Activated CD4-positive, CD25-positive, alpha-beta regulatory T cell treated with anti-CD3 and anti-CD28 coated beads, Interleukin-2, amount 50 U/mL, for 16 hours (primary cell): ENCODE measurements around the gene SPACA4.
"Not testable (repeated sequence)": the region's sequence is repeated elsewhere in the genome, so short reads cannot be mapped to it uniquely, and the experiment has no call there.

ENCODE experiments used
- DNase-seq: peaks from one replicate; pipeline ENCODE4 v3.0.0-alpha.2; 2020; ENCODE audit warnings: low read depth, low spot score

The SPACA4 gene, protein sequence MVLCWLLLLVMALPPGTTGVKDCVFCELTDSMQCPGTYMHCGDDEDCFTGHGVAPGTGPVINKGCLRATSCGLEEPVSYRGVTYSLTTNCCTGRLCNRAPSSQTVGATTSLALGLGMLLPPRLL

DNA sequence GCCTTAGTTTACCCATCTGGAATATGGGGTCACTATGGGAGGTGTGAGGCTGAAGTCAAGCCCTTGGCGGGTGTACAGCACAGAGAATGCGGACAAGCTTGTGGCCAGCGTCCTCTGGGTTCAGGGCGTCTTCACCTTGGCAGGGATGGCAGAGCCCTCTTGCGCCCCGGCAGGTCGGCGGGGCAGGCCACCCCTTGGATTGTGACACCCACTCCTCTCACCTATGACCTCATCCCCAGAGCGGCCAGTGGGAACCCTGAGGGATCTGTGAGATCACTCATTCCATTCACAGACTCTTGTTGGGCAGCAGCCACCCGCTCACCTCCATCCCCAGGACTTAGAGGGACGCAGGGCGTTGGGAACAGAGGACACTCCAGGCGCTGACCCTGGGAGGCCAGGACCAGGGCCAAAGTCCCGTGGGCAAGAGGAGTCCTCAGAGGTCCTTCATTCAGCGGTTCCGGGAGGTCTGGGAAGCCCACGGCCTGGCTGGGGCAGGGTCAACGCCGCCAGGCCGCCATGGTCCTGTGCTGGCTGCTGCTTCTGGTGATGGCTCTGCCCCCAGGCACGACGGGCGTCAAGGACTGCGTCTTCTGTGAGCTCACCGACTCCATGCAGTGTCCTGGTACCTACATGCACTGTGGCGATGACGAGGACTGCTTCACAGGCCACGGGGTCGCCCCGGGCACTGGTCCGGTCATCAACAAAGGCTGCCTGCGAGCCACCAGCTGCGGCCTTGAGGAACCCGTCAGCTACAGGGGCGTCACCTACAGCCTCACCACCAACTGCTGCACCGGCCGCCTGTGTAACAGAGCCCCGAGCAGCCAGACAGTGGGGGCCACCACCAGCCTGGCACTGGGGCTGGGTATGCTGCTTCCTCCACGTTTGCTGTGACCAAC lies at the start of gene SPACA4:
SPACA4 (plus strand) TSS at position 280 of the 896 bp plus-strand sequence; CDS start at position 517, 237 bp downstream.
- DNase-seq = no peak

DNA sequence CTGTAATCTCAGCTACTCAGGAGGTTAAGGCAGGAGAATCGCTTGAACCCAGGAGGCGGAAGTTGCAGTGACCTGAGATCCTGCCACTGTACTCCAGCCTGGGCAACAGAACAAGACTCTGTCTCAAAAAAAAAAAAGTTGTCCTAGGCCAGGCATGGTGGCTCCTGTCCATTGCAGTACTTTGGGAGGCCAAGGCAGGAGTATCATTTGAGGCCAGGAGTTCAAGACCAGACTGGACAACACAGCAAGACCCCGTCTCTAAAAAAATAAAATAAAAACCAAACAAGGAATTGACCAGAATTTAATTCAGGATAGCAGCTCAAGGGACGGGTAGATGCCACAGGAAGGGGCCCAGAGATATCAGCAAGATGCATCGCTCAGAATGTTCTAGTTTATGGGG lies 49.7 kb upstream of the SPACA4 start:
- DNase-seq = no peak

DNA sequence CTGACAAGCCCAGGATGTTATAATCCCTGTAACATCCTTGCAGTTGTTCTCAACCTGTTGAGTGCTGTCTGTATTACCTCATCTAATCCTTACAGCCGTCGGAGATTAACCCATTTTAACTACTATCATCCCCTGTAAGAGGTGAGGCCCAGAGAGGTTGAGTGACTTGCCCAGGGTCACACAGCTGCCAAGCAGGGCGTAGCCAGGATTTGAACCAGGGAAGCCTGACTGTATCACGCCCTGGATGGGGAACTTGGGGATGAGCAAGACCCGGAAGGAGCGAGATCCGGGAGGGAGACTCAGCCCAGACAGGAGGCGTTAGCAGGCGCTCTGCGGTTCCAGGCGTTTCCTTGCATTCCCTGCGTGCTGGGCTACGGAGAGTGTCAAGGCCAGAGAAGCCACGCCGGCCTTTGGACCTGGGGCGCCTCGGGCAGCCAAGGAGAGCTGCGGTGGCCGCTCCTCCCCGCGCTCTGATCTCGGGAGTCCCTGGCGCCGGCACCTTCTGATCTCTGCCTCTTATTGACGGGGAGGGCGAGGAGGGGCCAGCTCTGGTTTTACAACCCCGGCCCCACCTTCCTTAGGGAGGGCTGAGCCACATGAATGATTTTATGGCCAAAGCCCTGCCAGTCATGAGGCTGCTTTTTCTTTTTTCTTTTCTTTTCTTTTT lies 48.4 kb upstream of the SPACA4 start:
- DNase-seq = no peak

DNA sequence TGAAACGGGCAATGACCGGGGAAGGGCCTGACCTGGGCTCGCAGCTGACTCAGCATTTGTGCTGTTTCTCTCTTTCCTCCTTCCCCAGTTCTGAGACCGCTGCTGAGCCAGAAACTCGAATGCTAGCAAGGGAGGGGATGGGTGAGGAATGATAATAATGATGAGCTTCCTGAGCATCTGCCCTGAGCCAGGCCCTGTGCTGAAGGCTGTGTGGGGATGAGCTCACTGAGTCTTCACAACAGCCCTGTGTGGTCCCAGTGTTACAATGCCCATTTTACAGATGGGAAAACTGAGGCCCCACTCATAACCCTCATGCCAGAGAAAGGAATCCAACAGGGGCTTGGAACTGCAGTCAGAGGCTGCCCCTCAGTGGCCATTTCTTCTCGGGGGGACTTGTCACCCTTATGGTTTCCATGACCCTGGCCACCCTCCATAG lies 46.4 kb upstream of the SPACA4 start:
- DNase-seq = no peak

DNA sequence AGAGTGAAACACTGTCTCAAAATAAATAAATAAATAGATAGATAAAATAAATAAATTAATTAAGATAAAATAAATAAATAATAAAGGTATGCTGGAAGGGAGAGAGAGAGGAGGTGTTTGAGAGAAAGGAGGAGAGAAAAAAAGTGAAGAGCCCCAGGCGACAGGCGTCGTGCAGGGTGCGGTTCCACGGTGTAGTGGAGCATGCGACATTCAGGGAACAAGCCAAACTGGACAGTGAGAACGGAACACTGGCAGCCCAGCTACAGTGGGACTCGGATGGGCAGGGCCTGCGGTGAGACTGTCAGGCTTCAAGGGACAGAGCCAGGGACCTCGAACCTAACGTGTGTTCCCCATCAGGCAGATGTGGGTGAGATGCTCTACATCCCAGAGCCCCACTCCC lies 45.1 kb upstream of the SPACA4 start:
- no peak for DNase-seq

DNA sequence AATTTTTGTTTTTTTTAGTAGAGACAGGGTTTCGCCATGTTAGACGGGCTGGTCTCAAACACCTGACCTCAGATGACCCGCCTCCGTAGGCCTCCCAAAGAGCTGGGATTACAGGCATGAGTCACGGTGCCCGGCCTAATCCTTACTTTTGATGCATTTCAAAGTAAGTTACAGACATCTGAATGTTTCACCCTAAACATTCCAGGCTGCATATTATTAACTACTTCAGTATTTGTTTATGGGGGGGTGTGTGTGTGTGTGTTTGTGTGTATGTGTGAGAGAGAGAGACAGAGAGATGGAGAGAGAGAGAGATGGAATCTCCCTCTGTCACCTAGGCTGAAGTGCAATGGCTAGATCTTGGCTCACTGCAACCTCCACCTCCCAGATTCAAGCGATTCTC lies 41.5 kb upstream of the SPACA4 start:
- no peak for DNase-seq

DNA sequence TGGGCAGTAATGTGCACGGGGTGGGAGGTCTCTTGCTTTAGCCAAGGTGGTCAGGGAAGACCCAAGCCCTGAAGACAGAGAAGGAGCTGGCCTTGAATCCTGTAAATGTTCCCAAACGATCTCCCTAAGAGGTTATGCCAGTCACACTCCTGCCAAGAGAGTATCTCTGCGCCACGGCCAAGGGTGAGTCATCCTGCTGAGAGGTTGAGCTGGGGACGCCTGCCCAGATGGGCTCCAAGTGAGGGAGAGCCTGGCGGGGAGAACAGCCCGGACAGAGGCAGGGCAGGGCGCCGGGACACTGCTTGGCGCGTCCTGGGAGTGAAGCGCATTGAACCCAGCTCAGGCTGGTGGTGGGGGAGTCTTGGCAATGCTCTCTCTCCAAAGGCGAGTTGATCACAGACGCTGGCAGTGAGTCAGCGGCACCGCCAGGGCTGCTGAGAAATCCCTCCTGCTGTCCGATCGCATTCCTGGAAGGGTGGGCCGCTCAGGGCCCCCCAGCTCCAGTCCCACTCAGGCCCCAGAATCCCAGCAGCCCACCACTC lies 38.1 kb upstream of the SPACA4 start:
- DNase-seq = no peak

DNA sequence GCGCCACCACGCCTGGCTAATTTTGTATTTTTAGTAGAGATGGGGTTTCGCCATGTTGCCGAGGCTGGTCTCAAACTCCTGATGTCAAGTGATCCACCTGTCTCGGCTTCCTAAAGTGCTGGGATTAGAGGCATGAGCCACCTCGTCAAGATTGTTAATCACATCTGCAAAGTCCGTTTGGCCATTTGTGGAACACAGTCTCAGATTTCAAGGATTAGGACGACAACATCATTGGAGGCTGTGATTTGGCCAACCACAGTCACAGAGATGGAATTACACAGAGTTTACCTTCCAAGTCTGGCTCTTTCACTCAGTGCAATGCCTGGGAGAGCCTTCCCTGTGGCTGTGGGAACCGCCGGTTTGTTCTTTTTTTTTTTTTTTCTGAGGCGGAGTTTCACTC lies 36.7 kb upstream of the SPACA4 start:
- DNase-seq = no peak

DNA sequence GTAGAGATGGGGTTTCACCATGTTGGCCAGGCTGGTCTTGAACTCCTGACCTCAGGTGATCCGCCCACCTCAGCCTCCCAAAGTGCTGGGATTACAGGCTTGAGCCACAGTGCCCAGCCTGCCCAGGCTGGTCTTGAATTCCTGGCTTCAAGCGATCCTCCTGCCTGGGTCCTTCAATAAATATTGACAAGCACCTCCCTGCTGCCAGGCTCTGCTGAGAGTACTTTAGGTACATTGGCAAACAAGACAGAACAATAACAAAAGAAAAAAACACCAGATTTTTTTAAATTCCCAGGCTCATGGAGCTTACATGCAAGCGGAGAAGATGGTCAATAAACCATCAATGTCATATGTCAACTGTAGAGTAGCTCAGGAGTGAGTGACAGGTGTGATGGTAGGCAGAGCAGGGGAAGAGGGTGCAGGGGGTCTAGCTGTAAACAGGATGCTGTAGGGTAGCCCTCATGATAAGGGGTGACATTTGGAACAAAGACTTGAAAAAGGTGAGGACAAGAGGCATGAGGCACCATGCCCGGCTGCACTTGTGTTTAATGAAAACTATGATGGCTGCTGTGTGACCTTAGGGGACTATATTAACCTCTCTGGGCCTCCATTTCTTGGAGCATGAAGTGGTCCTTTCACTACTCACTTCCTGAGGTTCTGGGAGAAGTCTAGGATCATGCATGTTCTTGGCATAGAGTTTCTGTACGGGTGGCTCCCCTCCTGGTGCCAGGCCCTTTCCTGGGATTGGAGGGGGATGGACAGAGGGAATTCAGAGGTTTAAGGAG lies 35.0 kb upstream of the SPACA4 start:
- no peak for DNase-seq

DNA sequence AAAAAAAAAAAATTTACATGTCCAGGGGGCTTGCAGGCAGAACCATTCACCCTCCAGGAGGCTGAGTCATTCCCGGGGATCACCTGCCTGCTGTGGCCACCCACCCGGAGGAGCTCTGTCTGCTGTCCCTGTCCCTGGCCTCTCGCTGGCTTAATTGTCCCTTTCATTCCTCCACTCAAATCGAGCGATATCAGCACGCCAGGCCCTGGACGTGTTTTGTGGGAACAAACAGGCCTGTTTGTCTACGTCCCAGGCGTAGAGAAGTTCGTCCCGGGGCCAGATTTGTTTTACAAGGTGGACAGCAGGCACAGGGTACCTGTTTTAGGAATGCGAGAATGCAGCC lies 33.4 kb upstream of the SPACA4 start:
- DNase-seq = no peak

DNA sequence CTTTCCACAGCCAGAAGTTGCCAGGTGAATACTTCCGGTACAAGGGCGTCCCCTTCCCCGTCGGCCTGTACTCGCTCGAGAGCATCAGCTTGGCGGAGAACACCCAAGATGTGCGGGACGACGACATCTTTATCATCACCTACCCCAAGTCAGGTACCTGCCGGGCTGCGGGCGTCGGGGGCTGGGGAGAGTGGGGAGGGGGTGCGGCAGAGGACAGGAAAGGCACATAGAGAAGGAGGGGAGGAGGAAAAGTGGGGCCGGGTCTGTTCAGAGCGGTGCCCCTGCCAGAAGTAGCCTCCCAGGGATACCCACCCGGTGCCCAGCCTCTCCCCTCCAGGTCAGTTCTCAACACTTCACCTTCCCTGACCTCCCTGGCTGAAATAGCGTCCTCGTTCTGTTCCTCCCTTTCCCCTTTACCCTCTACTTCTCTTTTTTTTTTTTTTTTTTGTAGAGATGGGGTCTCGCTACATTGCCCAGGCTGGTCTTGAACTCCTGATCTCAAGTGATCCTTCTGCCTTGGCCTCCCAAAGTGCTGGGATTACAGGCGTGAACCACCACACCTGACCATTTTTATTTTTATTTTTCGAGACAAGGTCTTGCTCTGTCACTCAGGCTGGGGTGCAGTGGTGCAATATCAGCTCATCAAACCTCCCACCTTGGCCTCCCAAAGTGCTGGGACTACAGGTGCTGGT lies 30.5 kb upstream of the SPACA4 start:
- no peak for DNase-seq

DNA sequence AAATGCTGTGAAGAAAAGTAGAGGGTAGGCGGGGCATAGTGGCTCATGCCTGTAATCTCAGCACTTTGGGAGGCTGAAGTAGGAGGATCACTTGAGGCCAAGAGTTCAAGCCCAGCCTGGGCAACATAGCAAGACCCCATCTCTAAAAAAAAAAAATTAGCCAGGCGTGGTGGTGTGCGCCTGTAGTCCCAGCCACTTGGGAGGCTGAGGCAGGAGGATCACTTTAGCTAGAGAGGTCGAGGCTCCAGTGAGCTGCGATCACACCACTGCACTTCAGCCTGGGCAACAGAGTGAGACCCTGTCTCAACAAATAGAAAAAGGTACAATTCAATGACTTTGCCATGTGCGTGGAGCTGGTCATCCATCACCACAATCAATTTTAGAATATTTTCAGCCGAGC lies 28.6 kb upstream of the SPACA4 start:
- DNase-seq = not testable (repeated sequence)

DNA sequence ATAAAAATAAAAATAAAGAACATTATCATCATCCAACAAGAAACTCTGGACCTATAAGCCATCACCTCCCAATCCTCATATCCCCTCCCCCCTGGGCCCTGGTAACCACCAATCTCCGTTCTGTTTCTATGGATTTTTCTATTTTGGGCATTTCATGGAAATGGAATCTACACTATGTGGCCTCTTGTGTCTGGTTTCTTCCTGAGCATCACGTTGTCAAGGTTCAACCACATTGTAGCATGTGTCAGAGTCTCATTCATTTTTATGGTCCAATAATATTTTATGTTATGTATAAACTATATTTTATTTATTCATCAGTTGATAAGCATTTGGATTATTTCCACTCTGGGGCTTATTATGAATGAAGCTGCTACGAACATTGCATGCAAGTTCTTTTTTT lies 27.7 kb upstream of the SPACA4 start:
- DNase-seq = no peak

DNA sequence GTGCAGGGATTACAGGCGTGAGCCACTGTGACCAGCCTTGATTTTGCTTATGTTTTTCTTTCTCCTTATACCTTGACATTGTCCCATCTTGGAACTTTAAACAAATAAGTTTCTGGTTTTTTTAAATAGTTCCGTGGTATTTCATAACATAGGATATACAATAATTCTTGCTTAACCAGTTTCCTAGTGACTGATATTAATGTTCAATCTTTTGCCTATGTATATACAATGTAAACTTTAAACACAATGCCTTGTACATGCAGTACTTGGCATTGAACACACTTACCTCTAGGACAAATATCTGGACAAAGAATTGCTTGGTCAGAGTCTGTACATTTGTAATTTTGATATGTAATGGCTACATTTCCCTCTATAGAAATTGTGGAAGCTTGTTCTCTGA lies 24.4 kb upstream of the SPACA4 start:
- DNase-seq = no peak

DNA sequence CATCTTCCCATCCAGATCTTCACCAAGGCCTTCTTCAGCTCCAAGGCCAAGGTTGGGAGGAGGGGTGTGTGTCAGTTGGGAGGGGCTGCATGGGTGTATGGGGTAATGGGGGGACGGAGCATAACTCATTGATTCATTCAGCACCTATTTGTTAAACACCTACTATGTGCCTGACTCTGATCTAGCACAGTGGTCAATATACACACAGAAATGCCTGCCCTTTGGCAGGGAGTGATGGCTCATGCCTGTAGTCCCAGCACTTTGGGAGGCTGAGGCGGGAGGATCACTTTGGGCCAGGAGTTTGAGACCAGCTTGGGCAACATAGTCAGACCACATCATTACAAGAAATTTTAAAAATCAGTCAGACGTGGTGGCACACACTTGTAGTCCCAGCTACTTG lies 19.2 kb upstream of the SPACA4 start:
- DNase-seq = no peak

DNA sequence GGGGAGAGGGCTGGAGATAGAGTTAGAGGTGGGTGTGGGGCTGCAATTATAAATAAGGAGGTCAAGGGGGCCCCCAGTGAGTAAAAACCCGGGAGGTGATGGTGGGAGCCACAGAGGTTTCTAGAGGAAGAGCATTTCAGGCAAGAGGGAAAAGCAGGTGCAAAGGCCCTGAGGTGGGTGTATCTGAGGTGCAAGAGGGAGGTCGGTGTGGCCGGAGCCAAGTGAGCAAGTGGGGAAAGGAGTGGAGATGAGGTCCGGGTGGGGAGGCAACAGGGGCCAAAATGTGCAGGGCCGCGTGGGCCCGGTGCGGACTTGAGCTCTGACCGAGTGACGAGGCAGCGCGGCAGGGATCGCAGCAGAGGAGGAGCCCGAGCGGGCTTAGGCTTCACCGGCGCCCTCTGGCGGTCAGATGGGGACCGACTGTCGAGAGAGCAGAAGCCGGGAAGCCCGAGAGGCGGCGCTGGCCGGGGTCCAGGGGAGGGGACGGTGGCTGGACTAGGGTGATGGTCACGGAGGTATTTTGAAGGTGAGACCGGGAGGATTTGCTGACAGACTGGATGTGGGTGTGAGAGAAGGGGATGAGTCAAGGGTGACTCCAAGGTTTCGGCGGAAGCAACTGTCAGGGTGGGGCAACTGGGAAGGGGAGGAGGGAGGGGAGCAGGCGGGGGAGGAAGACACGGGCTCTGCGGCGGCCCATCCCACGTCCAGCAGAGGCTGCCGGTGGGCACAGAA lies 17.7 kb upstream of the SPACA4 start:
- peak; percentile 69 for DNase-seq

DNA sequence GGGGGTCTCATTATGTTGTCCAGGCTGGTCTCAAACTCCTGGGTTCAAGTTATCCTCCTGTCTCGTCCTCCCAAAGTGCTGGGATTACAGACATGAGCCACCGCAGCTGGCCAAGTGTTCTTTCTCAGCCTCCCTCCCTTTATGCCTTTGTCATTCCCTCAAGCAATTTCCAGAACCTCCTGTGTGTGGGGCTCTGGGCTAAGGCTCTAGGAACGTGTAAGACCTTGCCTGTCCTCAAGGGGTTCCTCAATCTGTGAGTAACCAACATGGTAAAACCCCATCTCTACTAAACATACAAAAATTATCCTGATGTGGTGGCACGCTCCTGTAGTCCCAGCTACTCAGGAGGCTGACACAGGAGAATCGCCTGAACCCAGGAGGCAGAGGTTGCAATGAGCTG lies 15.5 kb upstream of the SPACA4 start:
- no peak for DNase-seq

DNA sequence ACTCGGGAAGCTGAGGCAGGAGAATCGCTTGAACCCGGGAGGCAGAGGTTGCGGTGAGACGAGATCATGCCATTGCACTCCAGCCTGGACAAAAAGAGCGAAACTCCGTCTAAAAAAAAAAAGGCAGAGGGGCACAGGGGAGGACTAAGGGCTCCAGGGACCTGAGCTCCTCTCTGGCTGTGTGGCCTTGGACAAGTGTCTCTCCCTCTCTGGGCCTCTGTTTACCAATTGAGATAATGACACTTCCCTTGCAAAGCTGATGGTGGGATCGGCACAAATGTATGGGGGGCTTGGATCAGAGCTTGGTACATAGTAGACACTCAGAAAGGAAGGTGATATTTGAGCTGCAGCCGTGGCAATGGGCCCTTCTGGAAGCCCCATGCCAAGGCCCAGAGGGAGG lies 11.4 kb upstream of the SPACA4 start:
- DNase-seq = no peak

DNA sequence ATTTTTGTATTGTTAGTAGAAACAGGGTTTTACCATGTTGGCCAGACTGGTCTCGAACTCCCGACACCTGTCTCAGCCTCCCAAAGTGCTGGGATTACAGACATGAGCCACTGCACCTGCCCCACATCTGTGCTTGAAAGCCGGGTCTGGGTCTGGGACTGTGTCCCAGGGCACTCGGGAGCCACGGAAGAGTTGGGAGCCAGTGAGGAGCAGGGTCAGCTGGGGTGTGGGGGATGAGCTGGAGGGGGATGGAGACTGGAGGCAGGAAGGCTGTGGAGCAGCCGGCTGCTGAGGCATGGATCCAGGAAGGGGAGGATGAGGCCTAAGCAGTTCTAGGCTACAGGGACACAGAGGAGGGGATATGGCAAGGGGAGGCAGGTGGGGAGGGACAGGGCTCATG lies 10.7 kb upstream of the SPACA4 start:
- no peak for DNase-seq

DNA sequence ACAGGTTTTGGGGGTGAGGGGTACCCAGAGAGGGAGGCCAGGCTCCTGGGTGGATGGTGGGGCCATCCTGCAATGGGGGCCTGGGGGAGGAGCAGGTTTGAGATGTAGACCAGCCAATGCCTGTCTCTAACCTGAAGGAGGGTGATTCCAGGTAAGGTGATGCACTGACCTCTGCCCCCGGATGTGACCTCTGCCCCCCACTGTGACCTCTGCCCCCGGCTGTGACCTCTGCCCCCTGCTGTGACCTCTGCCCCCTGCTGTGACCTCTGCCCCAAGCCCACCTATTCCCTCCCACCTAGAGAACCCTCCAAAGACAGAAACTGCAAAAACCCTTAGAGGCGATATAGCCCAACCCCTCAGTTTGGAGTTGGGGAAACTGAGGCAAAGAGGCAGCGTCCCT lies 10.3 kb upstream of the SPACA4 start:
- no peak for DNase-seq
